Bronchial epithelial cell (primary cell): Measurements from ENCODE around the gene CCNJL. TPM values are rescaled to one million over a fixed set of nuclear protein-coding genes. Genes with fewer than 3 reads are reported as not detected.
"Not testable (repeated sequence)": the region's sequence is repeated elsewhere in the genome, so short reads cannot be mapped to it uniquely, and the experiment has no call there.

Experiments used
- DNase-seq: peaks from one replicate; pipeline ENCODE4 v3.0.0-alpha.2; 2010; ENCODE audit warnings: low read depth
- FAIRE-seq: peaks from 2 replicates; lab custom pipeline; 2011; peaks lifted over from hg19 to GRCh38; lab: Jason Lieb, UNC
- H3K27me3 ChIP-seq: 2 replicates; pipeline ENCODE4 v1.5.1; 2011; ENCODE audit warnings: low read length; ENCODE audit not compliant: control insufficient read depth, insufficient read depth
- H3K36me3 ChIP-seq: 2 replicates; pipeline ENCODE4 v1.5.1; 2011; ENCODE audit warnings: low read length; ENCODE audit not compliant: control insufficient read depth, insufficient read depth
- H3K4me3 ChIP-seq: 2 replicates; pipeline ENCODE4 v1.5.1; 2011; ENCODE audit warnings: mild to moderate bottlenecking, low read depth, low read length, control low read depth
- total RNA-seq: library from RNA; depleted of rRNA; stranded (reverse); fragments of >200 nt; gene quantifications from 2 replicates; pipeline ENCODE4 v1.2.1, GENCODE V29; 2014
- TF ChIP-seq, protein P1 (sequence below): IDR thresholded peaks from 2 replicates; pipeline ENCODE4 v1.5.1; 2011; ENCODE audit warnings: mild to moderate bottlenecking, moderate library complexity, low read length, control low read depth, inconsistent platforms; ENCODE audit not compliant: insufficient read depth, severe bottlenecking

CCNJL gene
- total RNA-seq, 1 donor from 2014 or later = 4.2 TPM

DNA sequence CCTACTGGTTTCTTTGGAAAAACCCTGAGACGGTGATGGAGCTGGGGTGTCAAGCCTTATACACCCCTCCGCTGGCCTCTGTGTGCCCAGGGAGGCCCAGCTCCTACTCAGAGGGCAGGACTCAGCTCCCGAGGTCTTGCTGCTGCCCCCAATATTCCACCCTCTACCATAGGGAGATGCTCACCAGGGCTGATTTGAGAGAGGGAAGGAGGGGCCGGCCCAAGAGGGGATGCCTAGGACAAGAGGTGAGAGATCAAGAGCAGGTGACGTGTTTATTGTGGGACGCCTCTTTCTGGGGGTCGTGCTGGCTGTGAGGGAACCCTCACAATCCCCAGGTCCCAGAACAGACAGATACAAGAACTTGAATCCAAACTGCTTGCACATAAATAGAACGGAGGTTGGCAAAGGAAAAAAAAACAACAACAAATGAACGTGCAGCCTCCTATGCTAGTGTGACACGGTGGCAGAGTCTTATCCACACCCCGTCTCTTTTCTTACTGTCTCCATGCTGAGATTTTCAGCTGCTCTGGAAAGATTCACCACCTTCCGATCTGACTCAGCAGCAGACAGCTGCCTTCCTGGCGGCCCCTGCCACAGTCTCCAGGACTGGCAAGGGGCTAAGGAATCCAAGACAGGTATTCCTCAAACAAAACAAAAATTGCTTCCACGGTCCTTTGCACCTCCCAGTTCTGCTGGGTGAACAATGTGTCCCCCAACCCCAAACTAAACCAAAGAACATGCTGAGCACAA, 60.8 kb downstream of the CCNJL start:
- Histone ChIP-seq H3K27me3 (no peaks in the 10 kb centered on the region), H3K36me3 (peaks cover 18% of the 10 kb centered on the region), H3K4me3 (no peak overlapping the region)
- TF ChIP-seq, protein P1, sequence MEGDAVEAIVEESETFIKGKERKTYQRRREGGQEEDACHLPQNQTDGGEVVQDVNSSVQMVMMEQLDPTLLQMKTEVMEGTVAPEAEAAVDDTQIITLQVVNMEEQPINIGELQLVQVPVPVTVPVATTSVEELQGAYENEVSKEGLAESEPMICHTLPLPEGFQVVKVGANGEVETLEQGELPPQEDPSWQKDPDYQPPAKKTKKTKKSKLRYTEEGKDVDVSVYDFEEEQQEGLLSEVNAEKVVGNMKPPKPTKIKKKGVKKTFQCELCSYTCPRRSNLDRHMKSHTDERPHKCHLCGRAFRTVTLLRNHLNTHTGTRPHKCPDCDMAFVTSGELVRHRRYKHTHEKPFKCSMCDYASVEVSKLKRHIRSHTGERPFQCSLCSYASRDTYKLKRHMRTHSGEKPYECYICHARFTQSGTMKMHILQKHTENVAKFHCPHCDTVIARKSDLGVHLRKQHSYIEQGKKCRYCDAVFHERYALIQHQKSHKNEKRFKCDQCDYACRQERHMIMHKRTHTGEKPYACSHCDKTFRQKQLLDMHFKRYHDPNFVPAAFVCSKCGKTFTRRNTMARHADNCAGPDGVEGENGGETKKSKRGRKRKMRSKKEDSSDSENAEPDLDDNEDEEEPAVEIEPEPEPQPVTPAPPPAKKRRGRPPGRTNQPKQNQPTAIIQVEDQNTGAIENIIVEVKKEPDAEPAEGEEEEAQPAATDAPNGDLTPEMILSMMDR = no peak
- FAIRE-seq = no peak
- DNase-seq = no peak

DNA sequence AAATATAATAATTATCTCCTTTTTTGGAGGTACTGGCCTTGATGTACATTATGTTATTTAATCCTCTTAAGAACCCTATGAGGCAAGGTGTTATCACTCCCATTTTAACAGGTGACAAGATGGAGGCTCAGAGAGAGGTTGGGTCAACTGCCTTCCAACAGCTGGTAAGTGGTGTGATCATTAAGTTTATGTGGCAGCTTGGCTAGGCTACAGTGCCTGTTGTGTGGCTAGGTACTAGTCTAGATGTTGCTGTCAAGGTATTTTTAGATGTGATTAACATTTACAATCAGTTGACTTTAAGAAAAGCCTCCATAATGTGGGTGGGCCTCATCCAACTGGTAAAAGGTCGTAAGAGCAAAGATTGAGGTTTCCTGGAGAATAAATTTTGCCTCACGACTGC, 61.5 kb downstream of the CCNJL start:
- Histone ChIP-seq H3K36me3 (peaks cover 18% of the 10 kb centered on the region), H3K27me3 (no peaks in the 10 kb centered on the region), H3K4me3 (no peak overlapping the region)
- FAIRE-seq (no peak), DNase-seq (no peak)
- TF ChIP-seq, protein P1 = no peak

DNA sequence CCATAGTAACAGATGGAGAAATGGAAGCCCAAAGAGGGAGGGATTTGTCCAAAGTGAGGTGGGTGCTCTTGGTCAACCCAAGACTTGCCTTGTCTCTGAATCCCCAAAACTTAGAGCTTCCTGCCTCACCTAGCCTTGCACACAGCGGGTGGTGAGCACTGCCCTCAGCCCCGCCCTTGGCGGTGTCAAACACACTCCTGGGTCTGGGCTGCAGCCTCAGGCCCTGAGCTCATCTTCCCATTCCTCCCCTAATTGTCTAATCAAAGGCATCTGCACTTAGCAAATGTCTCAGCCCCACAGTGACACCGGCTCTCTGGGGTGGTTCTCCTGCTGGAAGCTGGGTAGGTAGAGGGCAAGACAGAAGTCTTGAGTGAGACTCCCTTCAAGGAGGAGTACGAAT, 62.1 kb downstream of the CCNJL start:
- no peak for FAIRE-seq
- Histone ChIP-seq H3K36me3 (peaks cover 18% of the 10 kb centered on the region), H3K4me3 (no peak overlapping the region), H3K27me3 (no peaks in the 10 kb centered on the region)
- DNase-seq = no peak
- TF ChIP-seq, protein P1 = no peak

DNA sequence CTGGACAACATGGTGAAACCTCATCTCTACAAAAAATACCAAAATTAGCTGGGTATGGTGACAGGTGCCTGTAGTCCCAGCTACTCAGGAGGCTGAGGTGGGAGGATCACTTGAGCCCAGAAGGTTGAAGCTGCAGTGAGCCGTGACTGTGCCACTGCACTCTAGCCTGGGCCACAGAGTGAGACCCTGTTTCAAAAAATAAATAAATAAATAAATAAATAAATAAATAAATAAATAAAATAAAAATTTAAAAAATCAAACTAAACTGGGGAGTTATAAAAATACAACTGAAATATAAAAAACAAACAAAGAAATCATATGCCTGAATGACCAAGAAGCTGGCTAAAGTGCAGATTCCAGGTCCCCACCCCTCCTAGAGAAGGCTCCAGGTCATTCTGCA, 62.8 kb downstream of the CCNJL start:
- DNase-seq, H3K4me3 ChIP-seq, H3K27me3 ChIP-seq, FAIRE-seq: not testable (repeated sequence)
- peaks cover 18% of the 10 kb centered on the region for H3K36me3 ChIP-seq

DNA sequence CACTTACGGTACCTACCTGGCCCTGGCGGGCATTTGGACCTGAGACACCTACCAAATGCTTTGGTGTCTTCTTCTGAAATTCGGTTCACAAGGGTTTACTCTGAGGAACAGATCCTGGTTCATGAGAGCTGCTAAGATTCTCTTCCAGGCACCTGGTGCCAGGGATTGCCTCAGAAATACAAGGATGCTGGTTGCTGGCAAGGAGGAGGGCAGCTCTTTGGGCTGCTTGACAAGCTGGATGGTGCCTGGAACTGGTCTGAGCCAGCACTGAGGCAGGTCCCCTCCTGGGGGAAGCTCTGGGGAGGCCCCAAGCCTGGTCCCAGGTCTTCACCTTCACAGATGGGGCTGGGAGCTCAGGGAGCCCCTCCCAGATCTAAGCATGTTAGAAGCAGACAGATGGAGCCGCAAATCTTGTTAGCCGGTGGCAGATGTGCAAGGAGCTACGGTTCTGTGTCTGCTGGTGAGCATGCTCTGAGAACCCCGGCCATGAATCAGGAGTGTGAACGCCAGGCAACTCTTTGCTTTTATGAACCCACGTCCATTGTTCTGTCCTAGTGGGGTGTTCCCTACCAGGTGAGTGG, 66.8 kb downstream of the CCNJL start:
- H3K36me3 ChIP-seq = no peaks in the 10 kb centered on the region
- H3K4me3 ChIP-seq = no peak overlapping the region
- DNase-seq = no peak
- TF ChIP-seq, protein P1 = no peak
- H3K27me3 ChIP-seq = no peaks in the 10 kb centered on the region
- no peak for FAIRE-seq

DNA sequence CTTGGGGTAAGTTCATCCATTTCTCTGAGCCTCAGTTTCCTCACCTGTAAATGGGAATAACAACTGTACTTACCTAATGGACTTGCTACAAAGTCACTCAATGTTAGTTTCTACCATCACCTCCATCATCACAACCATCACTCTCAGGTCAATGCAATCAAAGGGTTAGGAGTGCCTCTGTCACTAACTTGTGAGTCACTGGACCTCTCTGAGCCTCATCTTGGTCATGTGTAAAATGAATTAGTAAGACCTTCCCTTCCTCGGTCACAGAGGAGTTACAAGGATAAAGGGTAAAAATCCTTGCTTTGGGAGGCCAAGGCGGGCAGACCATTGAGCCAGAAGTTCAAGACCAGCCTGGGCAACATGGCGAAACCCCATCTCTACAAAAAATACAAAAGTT, 70.2 kb downstream of the CCNJL start:
- TF ChIP-seq, protein P1 = no peak
- peak; percentile 29 for DNase-seq
- no peak for FAIRE-seq
- Histone ChIP-seq H3K4me3 (no peak overlapping the region), H3K36me3 (no peaks in the 10 kb centered on the region), H3K27me3 (no peaks in the 10 kb centered on the region)
